ENCODE results near the gene LILRB2.
"Not testable (repeated sequence)": the region's sequence is repeated elsewhere in the genome, so short reads cannot be mapped to it uniquely, and the experiment has no call there.

Gene LILRB2

DNA sequence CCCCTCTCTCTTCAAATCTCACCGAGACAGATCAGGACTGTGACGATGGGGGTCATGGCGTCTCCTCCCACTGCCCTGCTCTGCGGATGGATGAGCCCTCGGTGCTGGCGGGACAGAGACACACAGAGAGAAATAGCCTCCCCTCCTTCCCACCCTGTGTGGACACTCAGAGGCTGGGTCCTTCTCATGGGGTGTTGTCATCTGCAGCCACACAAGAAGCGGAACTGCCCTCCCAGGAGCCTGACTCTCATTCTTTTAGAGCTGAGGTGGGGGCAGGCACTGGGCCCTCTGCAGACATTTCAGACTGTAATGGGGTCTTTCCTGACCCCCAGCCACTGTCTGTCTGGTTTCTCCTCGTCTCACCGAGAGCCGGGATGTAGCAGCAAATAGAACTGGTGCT lies 469 bp downstream of the LILRB2 start:
- H3K27me3 ChIP-seq (ENCODE audit: control insufficient read depth in 1 of 2, insufficient read depth in 2 of 2, low read length in 2 of 2); H3K4me1 ChIP-seq (ENCODE audit: insufficient read depth, low read length); H3K9ac ChIP-seq (ENCODE audit: low read length); H3K36me3 ChIP-seq (ENCODE audit: insufficient read depth, low read length); H3K27ac ChIP-seq (ENCODE audit: low read depth, low read length); H3K9me3 ChIP-seq (ENCODE audit: low read length): not testable (repeated sequence)
- peak overlapping the region in 1 of 2 donors; percentile 9 for H3K4me3 ChIP-seq (ENCODE audit: low read depth in 1 of 2, low read length in 2 of 2)

DNA sequence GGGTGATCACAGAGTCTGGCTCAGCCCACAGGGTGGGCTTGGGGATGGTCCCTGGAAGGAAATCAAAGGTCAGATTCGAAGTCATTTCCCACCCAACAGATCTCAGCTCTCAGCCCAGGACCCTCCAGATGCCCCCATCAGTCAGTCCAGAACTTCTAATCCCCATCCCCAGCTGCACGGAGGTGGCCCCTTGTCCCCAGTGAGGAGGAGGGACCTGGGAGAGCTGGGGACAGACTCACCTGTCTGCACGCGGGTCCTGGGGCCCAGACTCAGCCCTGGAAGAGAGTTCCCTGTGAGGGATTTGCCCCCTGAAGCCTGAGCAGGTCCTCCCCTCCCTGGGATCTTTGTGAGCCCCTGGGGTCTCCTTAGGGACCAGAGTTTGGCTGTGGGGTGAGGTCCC lies 885 bp downstream of the LILRB2 start:
- not testable (repeated sequence) for H3K27me3 ChIP-seq (ENCODE audit: control insufficient read depth in 1 of 2, insufficient read depth in 2 of 2, low read length in 2 of 2); H3K9me3 ChIP-seq (ENCODE audit: low read length); H3K9ac ChIP-seq (ENCODE audit: low read length); H3K4me1 ChIP-seq (ENCODE audit: insufficient read depth, low read length); H3K27ac ChIP-seq (ENCODE audit: low read depth, low read length); H3K4me3 ChIP-seq (ENCODE audit: low read depth in 1 of 2, low read length in 2 of 2); H3K36me3 ChIP-seq (ENCODE audit: insufficient read depth, low read length)

DNA sequence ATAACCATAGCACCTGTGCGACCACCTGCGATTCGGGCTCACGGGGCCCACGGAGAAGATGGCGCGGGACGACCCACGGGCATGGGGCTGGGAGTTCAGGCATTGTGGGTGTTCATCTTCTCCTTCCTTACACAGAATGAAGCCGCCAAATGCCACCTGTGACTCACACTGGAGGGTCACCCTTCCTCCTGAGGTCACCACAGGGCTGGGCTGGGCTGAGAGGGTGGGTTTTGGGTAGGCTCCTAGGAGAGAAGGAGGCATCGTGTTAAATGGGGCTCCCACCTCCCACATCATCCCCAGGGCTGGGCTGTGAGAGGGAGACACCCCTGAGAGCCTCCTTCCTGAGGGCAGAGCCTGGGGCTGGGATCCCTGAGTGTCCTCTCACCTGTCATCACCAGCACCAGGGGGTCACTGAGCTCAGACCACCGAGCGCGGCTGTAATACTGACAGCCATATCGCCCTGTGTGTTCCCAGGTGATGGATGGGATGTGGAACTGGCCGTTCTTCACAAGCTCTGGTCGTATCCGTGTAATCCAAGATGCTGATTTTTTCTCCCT lies 1.4 kb downstream of the LILRB2 start:
- Histone ChIP-seq H3K4me3 (ENCODE audit: low read depth in 1 of 2, low read length in 2 of 2) (no peak overlapping the region), H3K4me1 (ENCODE audit: insufficient read depth, low read length) (no peaks in the 10 kb centered on the region), H3K9me3 (ENCODE audit: low read length) (no peaks in the 10 kb centered on the region), H3K9ac (ENCODE audit: low read length) (no peak overlapping the region), H3K27ac (ENCODE audit: low read depth, low read length) (no peak overlapping the region), H3K27me3 (ENCODE audit: control insufficient read depth in 1 of 2, insufficient read depth in 2 of 2, low read length in 2 of 2) (peaks cover 0 to 5% of the 10 kb centered on the region in 2 donors), H3K36me3 (ENCODE audit: insufficient read depth, low read length) (no peaks in the 10 kb centered on the region)

DNA sequence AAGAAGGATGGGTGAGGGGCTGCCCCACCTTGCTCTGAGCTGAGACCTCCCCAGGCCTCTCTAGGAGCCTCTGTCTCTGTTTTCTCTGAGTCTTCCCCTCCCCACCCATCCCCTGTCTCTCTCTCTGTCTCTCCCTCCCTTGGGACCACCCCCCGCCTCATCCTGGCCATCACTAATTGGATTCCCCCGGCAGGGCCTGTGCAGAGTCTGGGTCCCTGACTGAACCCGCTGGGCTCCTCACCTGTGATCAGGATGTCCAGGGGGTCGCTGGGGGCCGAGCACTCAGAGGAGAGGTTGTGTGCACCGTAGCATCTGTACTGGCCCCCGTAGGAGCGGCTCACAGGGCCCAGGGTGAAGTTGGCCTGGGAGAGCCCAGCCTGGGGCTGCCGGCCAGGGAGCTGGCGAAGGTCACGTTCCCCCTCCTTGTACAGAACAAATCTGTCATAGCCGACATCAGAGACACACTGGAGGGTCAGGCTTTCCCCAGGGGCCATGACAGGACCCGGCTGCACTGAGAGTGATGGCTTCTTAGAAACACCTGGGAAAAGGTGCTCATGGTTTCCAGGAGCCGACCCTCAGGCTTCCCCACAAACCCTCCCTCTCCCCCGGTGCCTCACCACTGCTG lies 2.2 kb downstream of the LILRB2 start:
- H3K27ac ChIP-seq (ENCODE audit: low read depth, low read length), result not testable (repeated sequence)

DNA sequence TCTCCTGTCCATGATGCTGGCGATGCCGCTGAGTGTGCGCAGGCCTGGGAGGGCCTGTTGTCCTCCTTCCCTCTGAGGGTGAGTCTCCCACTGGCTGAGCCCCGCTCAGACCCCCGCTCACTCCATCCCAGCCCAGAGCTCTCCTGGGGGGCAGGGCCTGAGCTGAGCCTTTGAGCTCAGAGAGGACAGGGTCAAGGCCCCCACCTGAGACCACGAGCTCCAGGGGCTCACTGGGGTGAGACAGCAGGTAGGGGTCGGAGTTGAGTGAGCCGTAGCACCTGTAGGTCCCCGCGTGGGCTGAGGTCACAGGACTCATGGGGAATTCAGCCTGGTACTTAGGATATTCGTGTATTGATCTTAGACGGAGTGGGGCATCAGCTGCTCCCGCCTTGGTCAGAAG lies 2.9 kb downstream of the LILRB2 start:
- H3K4me3 ChIP-seq (ENCODE audit: low read depth in 1 of 2, low read length in 2 of 2); H3K4me1 ChIP-seq (ENCODE audit: insufficient read depth, low read length); H3K27ac ChIP-seq (ENCODE audit: low read depth, low read length); H3K9ac ChIP-seq (ENCODE audit: low read length); H3K36me3 ChIP-seq (ENCODE audit: insufficient read depth, low read length); H3K9me3 ChIP-seq (ENCODE audit: low read length); H3K27me3 ChIP-seq (ENCODE audit: control insufficient read depth in 1 of 2, insufficient read depth in 2 of 2, low read length in 2 of 2): not testable (repeated sequence)

More for the DNA sequence above, 2.2 kb downstream of the LILRB2 start:
- H3K9ac ChIP-seq (ENCODE audit: low read length); H3K4me1 ChIP-seq (ENCODE audit: insufficient read depth, low read length); H3K36me3 ChIP-seq (ENCODE audit: insufficient read depth, low read length); H3K4me3 ChIP-seq (ENCODE audit: low read depth in 1 of 2, low read length in 2 of 2); H3K27me3 ChIP-seq (ENCODE audit: control insufficient read depth in 1 of 2, insufficient read depth in 2 of 2, low read length in 2 of 2); H3K9me3 ChIP-seq (ENCODE audit: low read length): not testable (repeated sequence)

DNA sequence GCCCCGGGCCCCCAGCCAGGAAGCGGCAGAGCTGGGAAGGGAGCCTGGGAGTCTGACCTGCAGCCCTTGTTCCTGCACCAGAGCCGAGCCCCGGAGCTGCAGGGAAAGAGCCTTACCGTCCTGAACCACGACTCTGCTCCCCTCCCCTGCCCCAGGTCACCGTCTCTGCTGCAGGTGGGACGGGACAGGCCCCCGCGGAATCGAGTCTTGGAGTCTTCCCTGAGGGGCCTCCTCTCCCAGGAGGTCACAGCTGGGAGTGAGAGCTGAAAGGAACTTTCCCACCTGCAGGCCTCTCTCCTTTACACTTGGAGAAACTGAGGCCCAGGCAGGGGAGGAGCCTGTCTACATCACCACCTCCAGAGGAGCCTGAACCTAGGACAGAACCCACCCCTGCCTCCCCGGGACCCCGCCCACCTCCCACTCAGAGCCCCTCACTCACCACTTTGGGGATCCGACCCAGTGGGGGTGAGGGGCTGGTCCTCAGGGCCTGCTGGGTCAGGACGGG lies 3.7 kb downstream of the LILRB2 start:
- not testable (repeated sequence) for H3K9me3 ChIP-seq (ENCODE audit: low read length)

DNA sequence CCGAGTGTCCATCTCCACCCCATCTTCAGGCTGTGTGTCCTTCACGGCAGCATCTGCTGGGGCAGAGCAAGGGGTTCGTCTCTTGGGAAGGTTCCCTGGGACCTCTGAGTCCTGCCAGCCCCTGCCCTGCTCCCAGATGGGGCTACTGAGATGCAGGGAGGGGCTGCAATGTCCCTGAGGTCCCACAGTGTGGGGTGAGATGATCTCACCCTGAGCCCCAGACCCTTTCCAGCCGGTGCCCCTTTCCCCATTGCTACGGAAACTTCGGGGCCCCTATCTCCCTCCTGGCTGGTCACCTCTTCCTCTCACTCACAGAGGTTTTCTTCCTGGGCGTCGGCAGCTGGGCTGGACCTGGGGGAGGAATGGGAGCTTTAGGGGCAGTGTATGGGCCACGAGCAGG lies 5.0 kb downstream of the LILRB2 start:
- no peaks in the 10 kb centered on the region for H3K9me3 ChIP-seq (ENCODE audit: low read length)
- no peak overlapping the region for H3K27ac ChIP-seq (ENCODE audit: low read depth, low read length)
- H3K4me3 ChIP-seq (ENCODE audit: low read depth in 1 of 2, low read length in 2 of 2), result no peak overlapping the region
- H3K27me3 ChIP-seq (ENCODE audit: control insufficient read depth in 1 of 2, insufficient read depth in 2 of 2, low read length in 2 of 2), result no peaks in the 10 kb centered on the region
- no peaks in the 10 kb centered on the region for H3K4me1 ChIP-seq (ENCODE audit: insufficient read depth, low read length)
- no peaks in the 10 kb centered on the region for H3K36me3 ChIP-seq (ENCODE audit: insufficient read depth, low read length)
- no peak overlapping the region for H3K9ac ChIP-seq (ENCODE audit: low read length)

More for the DNA sequence above, 3.7 kb downstream of the LILRB2 start:
- H3K9ac ChIP-seq (ENCODE audit: low read length); H3K4me1 ChIP-seq (ENCODE audit: insufficient read depth, low read length); H3K36me3 ChIP-seq (ENCODE audit: insufficient read depth, low read length); H3K27me3 ChIP-seq (ENCODE audit: control insufficient read depth in 1 of 2, insufficient read depth in 2 of 2, low read length in 2 of 2); H3K27ac ChIP-seq (ENCODE audit: low read depth, low read length); H3K4me3 ChIP-seq (ENCODE audit: low read depth in 1 of 2, low read length in 2 of 2): not testable (repeated sequence)

DNA sequence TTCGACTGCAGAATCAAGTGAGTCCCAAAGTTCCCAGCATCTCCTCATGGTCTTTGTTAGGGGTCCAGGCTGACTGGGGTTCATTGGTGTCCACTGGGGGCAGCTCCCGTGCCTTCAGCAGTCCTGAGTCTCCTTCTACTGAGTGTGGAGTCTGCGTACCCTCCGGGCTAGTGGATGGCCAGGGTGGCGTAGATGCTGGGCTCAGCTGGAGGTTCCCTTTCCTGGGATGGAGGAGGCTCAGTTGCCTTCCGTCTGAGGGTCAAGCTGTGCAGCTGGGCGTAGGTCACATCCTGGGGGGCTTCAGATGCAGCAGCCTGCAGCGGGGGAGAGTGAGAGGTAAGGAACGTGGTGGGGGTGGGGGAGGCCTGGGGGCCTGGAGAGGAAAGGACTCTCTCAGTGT lies 6.4 kb downstream of the LILRB2 start:
- H3K9ac ChIP-seq (ENCODE audit: low read length); H3K27ac ChIP-seq (ENCODE audit: low read depth, low read length); H3K36me3 ChIP-seq (ENCODE audit: insufficient read depth, low read length); H3K27me3 ChIP-seq (ENCODE audit: control insufficient read depth in 1 of 2, insufficient read depth in 2 of 2, low read length in 2 of 2); H3K9me3 ChIP-seq (ENCODE audit: low read length); H3K4me1 ChIP-seq (ENCODE audit: insufficient read depth, low read length); H3K4me3 ChIP-seq (ENCODE audit: low read depth in 1 of 2, low read length in 2 of 2): not testable (repeated sequence)

DNA sequence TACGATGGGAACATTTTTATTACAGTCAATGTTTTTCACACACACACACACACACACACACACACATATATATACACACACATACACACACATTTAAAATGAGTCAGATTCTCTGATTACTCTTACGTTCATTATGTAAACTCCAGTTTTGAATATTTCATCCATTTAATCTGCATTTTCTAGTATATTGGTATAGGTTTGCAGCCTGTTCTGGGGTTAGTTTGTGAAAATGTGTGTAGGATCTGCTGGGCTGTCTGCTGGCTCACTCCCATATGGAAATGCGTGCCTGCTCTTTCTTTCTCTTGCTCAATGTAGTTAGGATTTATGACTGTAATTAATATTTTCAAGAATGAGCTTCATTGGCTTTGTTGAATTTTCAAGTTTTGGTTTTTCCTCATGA lies 7.1 kb downstream of the LILRB2 start:
- Histone ChIP-seq H3K4me3 (ENCODE audit: low read depth in 1 of 2, low read length in 2 of 2) (no peak overlapping the region), H3K27me3 (ENCODE audit: control insufficient read depth in 1 of 2, insufficient read depth in 2 of 2, low read length in 2 of 2) (no peaks in the 10 kb centered on the region), H3K9ac (ENCODE audit: low read length) (no peak overlapping the region), H3K9me3 (ENCODE audit: low read length) (no peaks in the 10 kb centered on the region), H3K36me3 (ENCODE audit: insufficient read depth, low read length) (no peaks in the 10 kb centered on the region), H3K27ac (ENCODE audit: low read depth, low read length) (no peak overlapping the region), H3K4me1 (ENCODE audit: insufficient read depth, low read length) (no peaks in the 10 kb centered on the region)

DNA sequence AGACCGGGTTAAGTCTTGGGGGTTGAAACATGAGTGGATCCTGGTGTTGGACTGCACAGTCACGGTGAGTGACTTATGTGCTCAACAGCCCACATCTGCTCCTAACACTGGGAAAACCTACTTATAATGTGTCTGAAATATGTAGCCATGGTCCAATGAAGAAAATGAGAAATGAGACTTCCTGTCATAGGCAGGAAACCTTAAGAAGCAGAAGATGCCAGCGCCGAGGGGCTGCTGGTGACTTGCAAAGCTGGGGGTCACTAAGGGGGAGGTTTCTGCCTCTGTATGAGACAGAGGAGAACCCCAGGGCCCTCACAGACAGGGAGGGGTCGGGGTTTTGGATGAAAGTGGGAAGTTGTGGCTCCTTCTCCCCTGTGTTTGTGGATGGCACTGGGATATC lies 8.7 kb downstream of the LILRB2 start:
- H3K36me3 ChIP-seq (ENCODE audit: insufficient read depth, low read length); H3K27ac ChIP-seq (ENCODE audit: low read depth, low read length); H3K4me3 ChIP-seq (ENCODE audit: low read depth in 1 of 2, low read length in 2 of 2); H3K27me3 ChIP-seq (ENCODE audit: control insufficient read depth in 1 of 2, insufficient read depth in 2 of 2, low read length in 2 of 2); H3K9ac ChIP-seq (ENCODE audit: low read length); H3K4me1 ChIP-seq (ENCODE audit: insufficient read depth, low read length); H3K9me3 ChIP-seq (ENCODE audit: low read length): not testable (repeated sequence)

DNA sequence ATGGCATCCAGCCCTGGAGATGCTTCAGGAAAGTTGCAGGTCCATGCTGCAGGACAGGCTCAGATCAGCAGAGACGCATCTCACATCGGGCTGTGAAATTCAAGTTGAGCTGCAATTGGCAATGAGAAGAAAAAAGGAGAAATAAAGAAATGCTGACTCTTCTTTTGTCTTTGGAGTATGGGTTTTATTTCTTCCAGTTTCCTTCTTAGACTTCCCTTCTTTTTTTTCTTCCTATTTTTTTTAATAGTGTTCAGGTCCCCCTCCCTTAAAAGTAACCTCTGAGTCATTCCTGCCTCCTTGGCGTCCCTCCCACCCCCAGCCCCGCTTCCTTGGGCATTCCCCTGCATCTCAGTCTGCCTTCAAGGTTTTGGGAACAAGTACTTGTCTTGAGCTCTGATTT lies 9.3 kb downstream of the LILRB2 start:
- H3K36me3 ChIP-seq (ENCODE audit: insufficient read depth, low read length); H3K4me1 ChIP-seq (ENCODE audit: insufficient read depth, low read length); H3K9ac ChIP-seq (ENCODE audit: low read length); H3K4me3 ChIP-seq (ENCODE audit: low read depth in 1 of 2, low read length in 2 of 2); H3K9me3 ChIP-seq (ENCODE audit: low read length); H3K27ac ChIP-seq (ENCODE audit: low read depth, low read length); H3K27me3 ChIP-seq (ENCODE audit: control insufficient read depth in 1 of 2, insufficient read depth in 2 of 2, low read length in 2 of 2): not testable (repeated sequence)

DNA sequence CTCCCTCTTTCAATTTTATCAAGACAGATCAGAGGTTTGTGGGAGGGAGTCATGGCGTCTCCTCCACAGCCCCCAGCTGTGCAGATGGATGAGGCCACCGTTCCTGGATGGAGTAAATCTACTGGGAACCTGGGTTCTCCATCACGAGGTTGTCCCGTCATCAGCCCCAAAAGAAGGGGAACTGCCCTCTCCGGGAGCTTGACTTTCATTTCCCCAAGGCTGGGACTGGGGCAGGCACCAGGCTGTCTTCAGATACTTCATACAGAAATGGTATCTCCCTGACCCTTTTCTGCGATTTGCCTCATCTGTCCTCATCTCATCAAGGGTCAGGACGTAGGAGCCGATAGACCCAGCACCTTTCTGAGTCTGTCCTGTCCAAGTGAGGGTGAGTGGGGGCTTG lies 9.8 kb downstream of the LILRB2 start:
- Histone ChIP-seq H3K27ac (ENCODE audit: low read depth, low read length) (no peak overlapping the region), H3K4me3 (ENCODE audit: low read depth in 1 of 2, low read length in 2 of 2) (no peak overlapping the region)

More for the DNA sequence above, 9.8 kb downstream of the LILRB2 start:
- Histone ChIP-seq H3K27me3 (ENCODE audit: control insufficient read depth in 1 of 2, insufficient read depth in 2 of 2, low read length in 2 of 2) (no peaks in the 10 kb centered on the region), H3K36me3 (ENCODE audit: insufficient read depth, low read length) (no peaks in the 10 kb centered on the region), H3K4me1 (ENCODE audit: insufficient read depth, low read length) (no peaks in the 10 kb centered on the region), H3K9ac (ENCODE audit: low read length) (no peak overlapping the region), H3K9me3 (ENCODE audit: low read length) (no peaks in the 10 kb centered on the region)

Measured in muscle layer of colon (tissue), 2 donors.